HFFc6 (cell line): Measurements from ENCODE around the gene FXYD1. TPM values are rescaled to one million over a fixed set of nuclear protein-coding genes. Genes with fewer than 3 reads are reported as not detected.

Source experiments
- DNase-seq: peaks from one replicate; pipeline ENCODE4 v3.0.0-alpha.2; 2018
- H3K27ac Mint-ChIP-seq: 2 replicates; pipeline ENCODE4 v1.8.0; 2020; ENCODE audit warnings: mild to moderate bottlenecking, mixed read lengths
- H3K27me3 Mint-ChIP-seq: 2 replicates; pipeline ENCODE4 v1.8.0; 2021; ENCODE audit warnings: mild to moderate bottlenecking, moderate library complexity, mixed read lengths; ENCODE audit not compliant: insufficient read depth
- H3K36me3 Mint-ChIP-seq: 2 replicates; pipeline ENCODE4 v1.8.0; 2021; ENCODE audit warnings: low read depth, mixed read lengths
- H3K4me1 Mint-ChIP-seq: 2 replicates; pipeline ENCODE4 v1.8.0; 2020; ENCODE audit warnings: low read depth, mixed read lengths
- H3K4me3 Mint-ChIP-seq: 2 replicates; pipeline ENCODE4 v1.8.0; 2020; ENCODE audit warnings: mild to moderate bottlenecking, moderate library complexity, mixed read lengths
- H3K9me3 Mint-ChIP-seq: 2 replicates; pipeline ENCODE4 v1.8.0; 2020; ENCODE audit warnings: mild to moderate bottlenecking, mixed read lengths
- total RNA-seq, 6 experiments: library from RNA; stranded (reverse); fragmentation: NEBNext Ultra II Directional; extraction: Animal tissue kit (Norgen Biotek cat#: 25700); gene quantifications; 2 replicates in 1 of 6; 3 replicates in 5 of 6; pipeline ENCODE4 v1.2.3, GENCODE V29; 2021
- TF ChIP-seq, protein P1 (sequence below): fragments of 200-600 bp; sonication (generic); IDR thresholded peaks from 2 replicates; pipeline ENCODE4 v1.5.0; 2021; ENCODE audit warnings: antibody characterized with exemption, mild to moderate bottlenecking

The FXYD1 gene
- total RNA-seq, 6 experiments from 2014 or later: 0.92 to 2.7 (median 2.1) TPM; not detected in 1

DNA sequence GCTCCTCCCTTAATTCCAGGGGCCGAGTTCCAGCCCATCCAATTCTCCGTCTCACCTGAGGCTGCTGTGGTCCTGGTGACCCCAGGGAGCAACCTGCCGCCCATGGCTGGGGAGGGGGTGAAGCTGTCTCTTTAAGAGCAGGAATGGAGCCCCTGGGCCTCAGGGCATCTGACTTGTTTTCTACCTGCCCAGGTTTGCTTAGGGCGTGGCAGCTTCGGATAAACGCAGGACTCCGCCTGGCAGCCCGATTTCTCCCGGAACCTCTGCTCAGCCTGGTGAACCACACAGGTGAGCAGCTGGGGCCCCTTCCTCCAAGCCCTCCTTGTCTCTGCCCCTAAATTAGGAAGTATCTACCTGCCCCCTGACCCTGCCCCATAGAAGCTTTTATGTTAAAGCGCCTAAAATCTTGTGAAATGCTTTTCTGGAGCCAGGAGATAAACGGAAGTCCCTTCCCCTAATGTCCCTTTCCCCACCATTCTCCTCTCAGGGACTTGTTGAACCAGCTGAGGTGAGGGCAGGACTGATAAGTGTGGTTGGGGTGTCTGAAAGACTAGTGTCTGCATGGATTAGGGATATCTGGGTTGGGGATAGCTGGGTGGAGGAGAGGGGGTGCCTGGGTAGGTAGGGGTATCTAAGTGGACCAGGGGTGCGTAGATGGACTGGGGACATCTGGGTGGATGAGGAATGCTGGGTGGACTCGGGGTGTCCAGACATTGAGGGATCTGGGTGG is 22.4 kb upstream of the FXYD1 start:
- H3K27ac Mint-ChIP-seq: no peak overlapping the region
- no peak overlapping the region for H3K4me3 Mint-ChIP-seq
- no peak for DNase-seq

DNA sequence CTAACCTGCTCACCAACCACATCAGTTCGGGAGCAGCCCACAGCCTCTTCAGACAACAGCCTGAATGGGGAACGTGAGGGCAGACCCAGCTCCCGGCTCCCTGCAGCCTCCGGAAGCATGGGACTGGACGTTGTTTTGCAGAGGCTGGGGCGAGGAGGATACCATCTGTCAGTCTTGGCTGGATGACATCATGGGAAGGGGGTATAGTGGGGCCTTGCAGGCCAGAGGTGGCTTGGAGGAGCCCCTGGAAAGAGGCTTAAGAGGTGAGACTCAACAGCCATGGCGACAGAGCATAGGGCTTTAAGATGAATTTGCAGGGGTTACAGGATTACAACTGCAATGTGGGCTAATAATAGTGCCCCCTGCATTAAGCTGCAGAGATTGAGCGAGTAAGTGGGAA is 21.5 kb upstream of the FXYD1 start:
- peaks cover 19% of the 10 kb centered on the region for H3K4me1 Mint-ChIP-seq
- peaks cover 18% of the 10 kb centered on the region for H3K27me3 Mint-ChIP-seq
- no peak for DNase-seq
- no peak overlapping the region for H3K4me3 Mint-ChIP-seq
- TF ChIP-seq, protein P1, sequence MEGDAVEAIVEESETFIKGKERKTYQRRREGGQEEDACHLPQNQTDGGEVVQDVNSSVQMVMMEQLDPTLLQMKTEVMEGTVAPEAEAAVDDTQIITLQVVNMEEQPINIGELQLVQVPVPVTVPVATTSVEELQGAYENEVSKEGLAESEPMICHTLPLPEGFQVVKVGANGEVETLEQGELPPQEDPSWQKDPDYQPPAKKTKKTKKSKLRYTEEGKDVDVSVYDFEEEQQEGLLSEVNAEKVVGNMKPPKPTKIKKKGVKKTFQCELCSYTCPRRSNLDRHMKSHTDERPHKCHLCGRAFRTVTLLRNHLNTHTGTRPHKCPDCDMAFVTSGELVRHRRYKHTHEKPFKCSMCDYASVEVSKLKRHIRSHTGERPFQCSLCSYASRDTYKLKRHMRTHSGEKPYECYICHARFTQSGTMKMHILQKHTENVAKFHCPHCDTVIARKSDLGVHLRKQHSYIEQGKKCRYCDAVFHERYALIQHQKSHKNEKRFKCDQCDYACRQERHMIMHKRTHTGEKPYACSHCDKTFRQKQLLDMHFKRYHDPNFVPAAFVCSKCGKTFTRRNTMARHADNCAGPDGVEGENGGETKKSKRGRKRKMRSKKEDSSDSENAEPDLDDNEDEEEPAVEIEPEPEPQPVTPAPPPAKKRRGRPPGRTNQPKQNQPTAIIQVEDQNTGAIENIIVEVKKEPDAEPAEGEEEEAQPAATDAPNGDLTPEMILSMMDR: no peak
- H3K27ac Mint-ChIP-seq: no peak overlapping the region
- H3K9me3 Mint-ChIP-seq: no peaks in the 10 kb centered on the region
- H3K36me3 Mint-ChIP-seq: no peaks in the 10 kb centered on the region

More for the DNA sequence above, 22.4 kb upstream of the FXYD1 start:
- H3K4me1 Mint-ChIP-seq: peaks cover 17% of the 10 kb centered on the region
- H3K9me3 Mint-ChIP-seq: no peaks in the 10 kb centered on the region
- peaks cover 20% of the 10 kb centered on the region for H3K27me3 Mint-ChIP-seq
- TF ChIP-seq, protein P1: no peak
- H3K36me3 Mint-ChIP-seq: no peaks in the 10 kb centered on the region

DNA sequence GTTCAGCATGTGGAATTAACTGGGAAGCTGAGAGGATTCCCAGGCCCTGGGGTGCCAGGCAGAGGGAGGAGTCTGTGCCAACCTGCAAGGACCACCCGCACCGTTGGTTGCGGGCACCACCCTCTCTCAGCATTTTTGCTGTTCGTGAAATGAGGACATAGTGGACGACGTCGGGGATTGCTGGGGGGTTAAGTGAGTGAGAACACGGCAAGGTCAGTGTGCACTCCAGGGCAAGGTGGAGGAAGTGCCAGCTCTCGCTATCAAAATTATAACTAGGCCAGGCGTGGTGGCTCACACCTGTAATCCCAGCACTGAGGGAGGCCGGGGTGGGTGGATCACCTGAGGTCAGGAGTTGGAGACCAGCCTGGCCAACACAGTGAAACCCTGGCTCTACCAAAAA is 20.8 kb upstream of the FXYD1 start:
- Mint-ChIP-seq H3K36me3 (no peaks in the 10 kb centered on the region), H3K27ac (no peak overlapping the region)

DNA sequence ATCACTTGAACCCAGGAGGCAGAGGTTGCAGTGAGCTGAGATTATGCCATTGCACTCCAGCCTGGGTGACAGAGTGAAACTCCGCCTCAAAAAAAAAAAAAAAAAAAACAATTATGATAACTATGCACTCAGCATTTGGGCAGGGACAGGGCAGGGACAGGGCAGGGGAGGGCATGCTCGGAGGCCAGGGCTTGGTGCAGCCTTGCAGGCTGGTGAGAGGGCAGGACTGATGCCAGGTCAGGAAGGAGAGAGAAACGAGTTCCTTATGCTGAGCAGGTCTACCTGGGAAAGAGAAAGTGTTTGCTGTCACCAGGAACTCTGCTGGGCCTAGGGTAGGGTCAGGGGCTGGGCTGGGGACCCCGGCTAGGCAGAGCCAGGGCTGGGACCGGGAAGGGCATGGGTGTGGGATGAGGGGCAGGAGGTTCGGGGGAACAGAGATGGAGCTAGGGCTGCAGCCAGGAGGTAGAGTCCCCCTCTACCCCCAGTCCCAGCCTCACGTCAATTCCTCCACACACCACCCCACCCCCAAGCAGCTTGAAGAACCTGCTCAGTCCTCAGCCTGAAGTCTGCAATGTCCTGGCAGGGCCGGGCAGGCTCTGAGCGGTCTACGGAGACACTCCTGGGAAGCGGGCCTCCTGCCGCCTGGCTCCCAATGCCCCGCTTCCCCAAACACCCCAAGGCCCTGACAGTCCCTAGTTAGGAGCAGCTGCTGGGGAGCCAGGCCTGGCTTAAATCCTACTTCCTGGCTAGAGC is 20.2 kb upstream of the FXYD1 start:
- H3K36me3 Mint-ChIP-seq: no peaks in the 10 kb centered on the region
- peaks cover 17% of the 10 kb centered on the region for H3K27me3 Mint-ChIP-seq
- H3K27ac Mint-ChIP-seq: no peak overlapping the region
- H3K4me1 Mint-ChIP-seq: peaks cover 21% of the 10 kb centered on the region
- H3K9me3 Mint-ChIP-seq: no peaks in the 10 kb centered on the region
- no peak for DNase-seq
- no peak overlapping the region for H3K4me3 Mint-ChIP-seq
- TF ChIP-seq, protein P1: no peak

More for the DNA sequence above, 20.8 kb upstream of the FXYD1 start:
- H3K27me3 Mint-ChIP-seq: peaks cover 17% of the 10 kb centered on the region
- TF ChIP-seq, protein P1: no peak
- H3K4me1 Mint-ChIP-seq: peaks cover 19% of the 10 kb centered on the region
- no peaks in the 10 kb centered on the region for H3K9me3 Mint-ChIP-seq
- no peak for DNase-seq
- H3K4me3 Mint-ChIP-seq: no peak overlapping the region

DNA sequence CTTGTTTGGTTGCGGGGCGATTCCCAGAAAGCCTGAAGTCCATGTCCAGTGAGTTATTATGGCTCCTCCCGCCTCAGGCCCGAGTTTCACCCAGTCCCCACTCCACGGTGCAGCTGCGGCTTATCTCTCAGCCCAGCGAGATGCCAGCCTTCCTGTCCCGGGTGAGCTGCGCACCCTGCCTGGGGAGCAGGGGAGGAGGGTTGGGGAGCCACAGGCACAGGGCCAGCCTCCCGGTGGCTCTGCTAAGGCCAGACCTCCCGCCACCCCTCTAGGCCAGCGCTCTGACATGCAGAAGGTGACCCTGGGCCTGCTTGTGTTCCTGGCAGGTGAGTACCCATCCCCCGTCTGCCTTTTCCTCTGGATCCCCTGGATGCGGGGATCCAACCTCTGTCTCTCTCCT is 19.5 kb upstream of the FXYD1 start:
- peaks cover 27% of the 10 kb centered on the region for H3K4me1 Mint-ChIP-seq
- DNase-seq: no peak
- peaks cover 17% of the 10 kb centered on the region for H3K27me3 Mint-ChIP-seq
- H3K9me3 Mint-ChIP-seq: no peaks in the 10 kb centered on the region
- H3K36me3 Mint-ChIP-seq: no peaks in the 10 kb centered on the region
- no peak overlapping the region for H3K27ac Mint-ChIP-seq
- H3K4me3 Mint-ChIP-seq: no peak overlapping the region
- TF ChIP-seq, protein P1: no peak
